Calu3 (cell line): ENCODE results near the gene GAS6. TPM values are rescaled to one million over a fixed set of nuclear protein-coding genes. Genes with fewer than 3 reads are reported as not detected.

ENCODE experiments used
- BruUV-seq: library from RNA; stranded (reverse); fragments of 400-500 nt; replicated peaks from 2 replicates; lab custom pipeline; 2021; lab: Mats Ljungman, UMichigan
- CTCF ChIA-PET: fragments of 300-600 bp; sonication (Branson Sonifier 250); formaldehyde crosslinking; loops from one replicate; lab custom pipeline; 2022; ENCODE audit warnings: antibody characterized with exemption; lab: Charles Lee
- DNase-seq: peaks from one replicate; pipeline ENCODE4 v3.0.0; 2022
- H3K27ac Mint-ChIP-seq: one replicate; pipeline ENCODE4 v1.8.0; 2022; ENCODE audit warnings: mixed read lengths; ENCODE audit not compliant: unreplicated experiment
- H3K27me3 Mint-ChIP-seq: one replicate; pipeline ENCODE4 v1.8.0; 2022; ENCODE audit warnings: mixed read lengths; ENCODE audit not compliant: unreplicated experiment
- H3K36me3 Mint-ChIP-seq: one replicate; pipeline ENCODE4 v1.8.0; 2022; ENCODE audit warnings: mild to moderate bottlenecking, moderate library complexity, mixed read lengths; ENCODE audit not compliant: insufficient read depth, unreplicated experiment
- H3K4me1 Mint-ChIP-seq: one replicate; pipeline ENCODE4 v1.8.0; 2022; ENCODE audit warnings: mild to moderate bottlenecking, low read depth, mixed read lengths; ENCODE audit not compliant: unreplicated experiment
- H3K4me3 Mint-ChIP-seq: one replicate; pipeline ENCODE4 v1.8.0; 2022; ENCODE audit warnings: mild to moderate bottlenecking, low read depth, moderate library complexity, mixed read lengths; ENCODE audit not compliant: unreplicated experiment
- H3K9me3 Mint-ChIP-seq: one replicate; pipeline ENCODE4 v1.8.0; 2022; ENCODE audit warnings: low read depth, mixed read lengths; ENCODE audit not compliant: unreplicated experiment
- CTCF ChIP-seq: fragments of 200-600 bp; IDR thresholded peaks from one replicate; pipeline ENCODE4 v1.8.0; 2022; ENCODE audit warnings: antibody characterized with exemption; ENCODE audit not compliant: unreplicated experiment
- intact Hi-C: fragments of 100-400 bp; cut with micrococcal nuclease; formaldehyde crosslinking; loops from one replicate; pipeline ENCODE4 v1.10.0; 2022; ENCODE audit not compliant: unreplicated experiment
- total RNA-seq: library from RNA; stranded (reverse); gene quantifications from 2 replicates; pipeline ENCODE4 v1.2.3, GENCODE V29; 2022

Gene GAS6
- total RNA-seq, 1 experiment from 2014 or later: 0.42 TPM

- no TSS peak for BruUV-seq
- Mint-ChIP-seq H3K27me3 (peaks cover 4% of the 10 kb centered on the region), H3K9me3 (no peaks in the 10 kb centered on the region), H3K36me3 (no peaks in the 10 kb centered on the region), H3K27ac (no peak overlapping the region), H3K4me3 (no peak overlapping the region), H3K4me1 (no peaks in the 10 kb centered on the region)
- no peak for DNase-seq
- CTCF ChIA-PET: no interaction called here
- intact Hi-C loops: no loop called here
- no peak for TF ChIP-seq CTCF
Observed at GRCh38 chr13:113846636-113847318, 17.1 kb downstream of the GAS6 start.

GRCh38 chr13:113845723-113846635 lies 17.9 kb downstream of the GAS6 start:
- TF ChIP-seq CTCF: no peak
- DNase-seq: no peak
- H3K27me3 Mint-ChIP-seq: peaks cover 7% of the 10 kb centered on the region
- no peak overlapping the region for H3K27ac Mint-ChIP-seq
- no peak overlapping the region for H3K4me3 Mint-ChIP-seq
- no TSS peak for BruUV-seq
- H3K36me3 Mint-ChIP-seq: no peaks in the 10 kb centered on the region
- CTCF ChIA-PET: no interaction called here
- intact Hi-C loops: no loop called here
- no peaks in the 10 kb centered on the region for H3K9me3 Mint-ChIP-seq
- H3K4me1 Mint-ChIP-seq: no peaks in the 10 kb centered on the region

- peaks cover 7% of the 10 kb centered on the region for H3K27me3 Mint-ChIP-seq
- no peak overlapping the region for H3K27ac Mint-ChIP-seq
- H3K9me3 Mint-ChIP-seq: no peaks in the 10 kb centered on the region
- CTCF ChIA-PET: no interaction called here
- intact Hi-C loops: no loop called here
- no peaks in the 10 kb centered on the region for H3K4me1 Mint-ChIP-seq
- no peak overlapping the region for H3K4me3 Mint-ChIP-seq
- no peak for TF ChIP-seq CTCF
- no peaks in the 10 kb centered on the region for H3K36me3 Mint-ChIP-seq
- BruUV-seq: no TSS peak
- DNase-seq: no peak
Observed at GRCh38 chr13:113845055-113845454, 18.8 kb downstream of the GAS6 start.

GRCh38 chr13:113843864-113844556 lies 19.9 kb downstream of the GAS6 start:
- H3K4me3 Mint-ChIP-seq: no peak overlapping the region
- BruUV-seq: no TSS peak
- TF ChIP-seq CTCF: no peak
- no peaks in the 10 kb centered on the region for H3K4me1 Mint-ChIP-seq
- intact Hi-C loops: no loop called here
- no peaks in the 10 kb centered on the region for H3K9me3 Mint-ChIP-seq
- no peak overlapping the region for H3K27ac Mint-ChIP-seq
- peaks cover 7% of the 10 kb centered on the region for H3K27me3 Mint-ChIP-seq
- DNase-seq: no peak
- CTCF ChIA-PET: no interaction called here
- no peaks in the 10 kb centered on the region for H3K36me3 Mint-ChIP-seq
